Astrocyte (in vitro differentiated cells and primary cell): ENCODE measurements around the gene EXOSC3. TPM values are rescaled to one million over a fixed set of nuclear protein-coding genes. Genes with fewer than 3 reads are reported as not detected.

Source experiments
- DNase-seq: peaks from one replicate; pipeline ENCODE4 v3.0.0-alpha.2; 2010; ENCODE audit warnings: low read depth
- FAIRE-seq: peaks from 2 replicates; lab custom pipeline; 2011; peaks lifted over from hg19 to GRCh38; lab: Jason Lieb, UNC
- H2AFZ ChIP-seq: 2 replicates; pipeline ENCODE4 v1.6.0; 2012; ENCODE audit warnings: low read depth, low read length, inconsistent platforms
- H3K27ac ChIP-seq: 2 replicates; pipeline ENCODE4 v1.5.1; 2011; ENCODE audit warnings: low read depth, low read length, inconsistent platforms
- H3K27me3 ChIP-seq: 2 replicates; pipeline ENCODE4 v1.6.0; 2011; ENCODE audit warnings: low read length, inconsistent platforms; ENCODE audit not compliant: insufficient read depth
- H3K36me3 ChIP-seq: 2 replicates; pipeline ENCODE4 v1.5.1; 2011; ENCODE audit warnings: low read length, inconsistent platforms; ENCODE audit not compliant: insufficient read depth
- H3K4me1 ChIP-seq: 2 replicates; pipeline ENCODE4 v1.5.1; 2011; ENCODE audit warnings: low read length, inconsistent platforms; ENCODE audit not compliant: insufficient read depth
- H3K4me2 ChIP-seq: 2 replicates; pipeline ENCODE4 v1.6.0; 2012; ENCODE audit warnings: low read length, inconsistent platforms
- H3K4me3 ChIP-seq: 2 replicates; pipeline ENCODE4 v1.5.1; 2011; ENCODE audit warnings: low read depth, mild to moderate bottlenecking, low read length, inconsistent platforms; ENCODE audit not compliant: insufficient read depth
- H3K79me2 ChIP-seq: 2 replicates; pipeline ENCODE4 v1.6.0; 2012; ENCODE audit warnings: mild to moderate bottlenecking, low read length, inconsistent platforms; ENCODE audit not compliant: insufficient read depth
- H3K9ac ChIP-seq: 2 replicates; pipeline ENCODE4 v1.6.0; 2012; ENCODE audit warnings: mild to moderate bottlenecking, low read length, inconsistent platforms
- H3K9me3 ChIP-seq: 2 replicates; pipeline ENCODE4 v1.5.1; 2012; ENCODE audit warnings: low read depth, mild to moderate bottlenecking, low read length, inconsistent platforms; ENCODE audit not compliant: insufficient read depth
- H4K20me1 ChIP-seq: 2 replicates; pipeline ENCODE4 v1.6.0; 2012; ENCODE audit warnings: low read length, inconsistent platforms; ENCODE audit not compliant: insufficient read depth
- H3K27ac Mint-ChIP-seq: one replicate; pipeline ENCODE4 v1.8.0; 2021; ENCODE audit warnings: mild to moderate bottlenecking, mixed read lengths; ENCODE audit not compliant: unreplicated experiment
- H3K27me3 Mint-ChIP-seq: one replicate; pipeline ENCODE4 v1.8.0; 2021; ENCODE audit warnings: low read depth, mixed read lengths; ENCODE audit not compliant: unreplicated experiment
- H3K36me3 Mint-ChIP-seq: one replicate; pipeline ENCODE4 v1.8.0; 2021; ENCODE audit warnings: low read depth, mixed read lengths; ENCODE audit not compliant: unreplicated experiment
- H3K4me1 Mint-ChIP-seq: one replicate; pipeline ENCODE4 v1.8.0; 2021; ENCODE audit warnings: low read depth, mixed read lengths; ENCODE audit not compliant: unreplicated experiment
- H3K4me3 Mint-ChIP-seq: one replicate; pipeline ENCODE4 v1.8.0; 2021; ENCODE audit warnings: mild to moderate bottlenecking, moderate library complexity, mixed read lengths; ENCODE audit not compliant: unreplicated experiment
- H3K9me3 Mint-ChIP-seq: one replicate; pipeline ENCODE4 v1.8.0; 2021; ENCODE audit warnings: mild to moderate bottlenecking, mixed read lengths; ENCODE audit not compliant: unreplicated experiment
- CTCF ChIP-seq: IDR thresholded peaks from 2 replicates; pipeline ENCODE4 v1.5.1; 2011; ENCODE audit warnings: low read depth, mild to moderate bottlenecking, inconsistent platforms, low read length, moderate library complexity; ENCODE audit not compliant: insufficient read depth
- EZH2 ChIP-seq: IDR thresholded peaks from 2 replicates; pipeline ENCODE4 v1.6.1; 2012; ENCODE audit warnings: mild to moderate bottlenecking, low read length, inconsistent platforms; ENCODE audit not compliant: insufficient read depth
- total RNA-seq: library from RNA; stranded (reverse); gene quantifications from 2 replicates; pipeline ENCODE4 v1.2.1, GENCODE V29; 2021

The EXOSC3 gene
- total RNA-seq, 1 donor from 2014 or later = 30.7 TPM

- no peak for FAIRE-seq
- no peak for DNase-seq
- no peak overlapping the region for H3K27ac ChIP-seq
- Mint-ChIP-seq H3K4me3 (no peak overlapping the region), H3K4me1 (no peaks in the 10 kb centered on the region), H3K27me3 (peaks cover 43% of the 10 kb centered on the region), H3K36me3 (no peaks in the 10 kb centered on the region), H3K9me3 (no peaks in the 10 kb centered on the region), H3K27ac (no peak overlapping the region)
- H3K4me3 ChIP-seq = no peak overlapping the region
- no peak overlapping the region for H2AFZ ChIP-seq
- no peak overlapping the region for H3K4me2 ChIP-seq
- peaks cover 22% of the 10 kb centered on the region for H3K27me3 ChIP-seq
- no peaks in the 10 kb centered on the region for H3K4me1 ChIP-seq
- H3K9ac ChIP-seq = no peak overlapping the region
- no peaks in the 10 kb centered on the region for H3K9me3 ChIP-seq
- TF ChIP-seq CTCF = no peak
- TF ChIP-seq EZH2 = no peak
- no peaks in the 10 kb centered on the region for H4K20me1 ChIP-seq
- no peaks in the 10 kb centered on the region for H3K36me3 ChIP-seq
- H3K79me2 ChIP-seq = no peaks in the 10 kb centered on the region
Measured at GRCh38 chr9:37740631-37741328, 44.1 kb downstream of the EXOSC3 start.

GRCh38 chr9:37740128-37740527 lies 44.7 kb downstream of the EXOSC3 start:
- Histone ChIP-seq H3K36me3 (no peaks in the 10 kb centered on the region), H4K20me1 (no peaks in the 10 kb centered on the region), H3K4me3 (no peak overlapping the region), H3K79me2 (no peaks in the 10 kb centered on the region), H3K27me3 (peaks cover 26% of the 10 kb centered on the region), H3K27ac (no peak overlapping the region), H3K9me3 (no peaks in the 10 kb centered on the region), H3K4me2 (no peak overlapping the region), H3K4me1 (no peaks in the 10 kb centered on the region), H3K9ac (no peak overlapping the region), H2AFZ (no peak overlapping the region)
- H3K36me3 Mint-ChIP-seq = no peaks in the 10 kb centered on the region
- TF ChIP-seq EZH2 (no peak), CTCF (no peak)
- FAIRE-seq (no peak), DNase-seq (no peak)
- H3K4me1 Mint-ChIP-seq = no peaks in the 10 kb centered on the region
- peaks cover 40% of the 10 kb centered on the region for H3K27me3 Mint-ChIP-seq
- no peak overlapping the region for H3K27ac Mint-ChIP-seq
- H3K4me3 Mint-ChIP-seq = no peak overlapping the region
- H3K9me3 Mint-ChIP-seq = no peaks in the 10 kb centered on the region

- no peaks in the 10 kb centered on the region for H3K9me3 ChIP-seq
- H3K4me3 ChIP-seq = no peak overlapping the region
- no peak overlapping the region for H3K9ac ChIP-seq
- no peak overlapping the region for H2AFZ ChIP-seq
- peaks cover 27% of the 10 kb centered on the region for H3K27me3 ChIP-seq
- TF ChIP-seq CTCF (no peak), EZH2 (no peak)
- H3K4me3 Mint-ChIP-seq = no peak overlapping the region
- H3K27me3 Mint-ChIP-seq = peaks cover 39% of the 10 kb centered on the region
- H3K27ac Mint-ChIP-seq = no peak overlapping the region
- no peaks in the 10 kb centered on the region for H3K9me3 Mint-ChIP-seq
- H3K36me3 Mint-ChIP-seq = no peaks in the 10 kb centered on the region
- H3K36me3 ChIP-seq = no peaks in the 10 kb centered on the region
- H3K27ac ChIP-seq = no peak overlapping the region
- H3K4me1 ChIP-seq = no peaks in the 10 kb centered on the region
- H3K79me2 ChIP-seq = no peaks in the 10 kb centered on the region
- no peak overlapping the region for H3K4me2 ChIP-seq
- no peak for FAIRE-seq
- no peaks in the 10 kb centered on the region for H4K20me1 ChIP-seq
- no peak for DNase-seq
- no peaks in the 10 kb centered on the region for H3K4me1 Mint-ChIP-seq
Measured at GRCh38 chr9:37739222-37739621, 45.6 kb downstream of the EXOSC3 start.
